OCI-LY7 (cell line): ENCODE data around the gene LRP1B. TPM values are rescaled to one million over a fixed set of nuclear protein-coding genes. Genes with fewer than 3 reads are reported as not detected.

Source experiments
- BruUV-seq: library from RNA; stranded (reverse); fragments of 400-500 nt; replicated peaks from 2 replicates; lab custom pipeline; 2021; lab: Mats Ljungman, UMichigan
- CTCF ChIA-PET: fragments of 300-600 bp; sonication (Branson Sonifier 250); formaldehyde crosslinking; loops from one replicate; lab custom pipeline; 2022; ENCODE audit warnings: antibody characterized with exemption; ENCODE audit not compliant: unreplicated experiment; lab: Charles Lee
- POLR2A ChIA-PET: fragments of 300-600 bp; sonication (Branson Sonifier 250); formaldehyde crosslinking; loops from one replicate; lab custom pipeline; 2022; ENCODE audit warnings: antibody characterized with exemption; lab: Charles Lee
- DNase-seq: peaks from one replicate; pipeline ENCODE4 v3.0.0-alpha.2; 2015; ENCODE audit warnings: low spot score
- H2AFZ ChIP-seq: fragments of 200-600 bp; sonication (generic), shearing (Covaris generic); 2 replicates; pipeline ENCODE4 v1.6.1; 2014; ENCODE audit warnings: mild to moderate bottlenecking, antibody characterized with exemption, low read length, moderate library complexity
- H3K27ac ChIP-seq: fragments of 200-600 bp; sonication (generic); 2 replicates; pipeline ENCODE4 v1.5.1; 2014; ENCODE audit warnings: mixed run types, low read depth, mild to moderate bottlenecking, moderate library complexity, low read length, inconsistent platforms; ENCODE audit not compliant: poor library complexity, severe bottlenecking
- H3K36me3 ChIP-seq: fragments of 200-600 bp; sonication (generic); 2 replicates; pipeline ENCODE4 v1.6.1; 2014; ENCODE audit warnings: mild to moderate bottlenecking, antibody characterized with exemption, low read length, moderate library complexity, mixed read lengths; ENCODE audit not compliant: insufficient read depth
- H3K4me1 ChIP-seq: fragments of 200-600 bp; sonication (generic); 2 replicates; pipeline ENCODE4 v1.5.1; 2014; ENCODE audit warnings: mild to moderate bottlenecking, low read length; ENCODE audit not compliant: insufficient read depth, poor library complexity, severe bottlenecking
- H3K4me2 ChIP-seq: fragments of 200-600 bp; sonication (generic); 2 replicates; pipeline ENCODE4 v1.6.1; 2014; ENCODE audit warnings: mild to moderate bottlenecking, low read length
- H3K4me3 ChIP-seq: fragments of 200-600 bp; sonication (generic); 2 replicates; pipeline ENCODE4 v1.5.1; 2014; ENCODE audit warnings: mild to moderate bottlenecking, low read depth, low read length; ENCODE audit not compliant: poor library complexity, severe bottlenecking
- H3K79me2 ChIP-seq: fragments of 200-600 bp; sonication (generic); 2 replicates; pipeline ENCODE4 v1.6.1; 2016; ENCODE audit warnings: low read depth, mild to moderate bottlenecking, low read length, moderate library complexity, mixed read lengths; ENCODE audit not compliant: insufficient read depth
- H3K9me2 ChIP-seq: fragments of 200-600 bp; sonication (generic); 2 replicates; pipeline ENCODE4 v1.6.1; 2016; ENCODE audit warnings: mild to moderate bottlenecking, low read length, mixed read lengths; ENCODE audit not compliant: insufficient read depth
- H3K9me3 ChIP-seq: fragments of 200-600 bp; sonication (generic); 2 replicates; pipeline ENCODE4 v1.6.1; 2014; ENCODE audit warnings: mild to moderate bottlenecking, mixed run types, low read length, mixed read lengths
- H4K20me1 ChIP-seq: fragments of 200-600 bp; sonication (generic); 2 replicates; pipeline ENCODE4 v1.6.1; 2014; ENCODE audit warnings: mild to moderate bottlenecking, antibody characterized with exemption, low read length, moderate library complexity, mixed read lengths; ENCODE audit not compliant: insufficient read depth
- EZH2phosphoT487 ChIP-seq: fragments of 200-600 bp; sonication (generic); IDR thresholded peaks from 2 replicates; pipeline ENCODE4 v1.6.1; 2018; ENCODE audit warnings: low read depth, borderline replicate concordance, mild to moderate bottlenecking, mixed run types, antibody characterized with exemption, low read length, moderate library complexity, mixed read lengths
- intact Hi-C: fragments of 100-400 bp; cut with micrococcal nuclease; formaldehyde crosslinking; loops from one replicate; pipeline ENCODE4 v1.10.0; 2022; ENCODE audit not compliant: unreplicated experiment
- total RNA-seq, 2 experiments: library from RNA; depleted of rRNA in 1 of 2; stranded (reverse); fragments of >200 nt in 1 of 2; shearing (Covaris generic) in 1 of 2; gene quantifications; 2 replicates each; pipeline ENCODE4 v1.2.3, GENCODE V29; 2014 to 2022
- TF ChIP-seq, protein P1 (sequence below): fragments of 200-600 bp; sonication (generic); conservative IDR thresholded peaks from 2 replicates; pipeline ENCODE4 v1.5.1; 2014; ENCODE audit warnings: mild to moderate bottlenecking, antibody characterized with exemption, low read length, moderate library complexity, mixed read lengths

Gene LRP1B
- total RNA-seq, 2 experiments from 2014 or later = not detected

DNA sequence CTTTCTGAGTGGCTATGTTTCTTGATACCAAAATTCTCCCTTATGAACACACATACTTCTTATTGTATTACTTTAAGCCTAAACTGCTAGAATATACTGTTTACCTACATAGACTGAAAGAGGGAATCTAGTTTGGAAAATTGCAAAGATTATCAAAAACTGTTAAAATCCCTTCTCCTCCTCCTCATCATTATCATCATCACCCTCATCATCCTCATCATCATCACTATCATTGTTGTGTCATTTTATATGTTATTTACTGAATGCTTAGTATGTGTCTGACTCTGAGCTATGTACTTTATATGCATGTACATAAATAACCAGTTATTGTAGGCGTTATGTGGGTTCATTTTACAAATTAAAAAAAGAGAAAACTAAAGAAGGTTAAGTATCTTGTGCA lies 19.6 kb upstream of the LRP1B start:
- H4K20me1 ChIP-seq = no peaks in the 10 kb centered on the region
- H3K4me2 ChIP-seq = no peak overlapping the region
- no peak overlapping the region for H2AFZ ChIP-seq
- H3K9me2 ChIP-seq = no peaks in the 10 kb centered on the region
- H3K9me3 ChIP-seq = no peaks in the 10 kb centered on the region
- CTCF ChIA-PET = no interaction called here
- POLR2A ChIA-PET = no interaction called here
- intact Hi-C loops = no loop called here
- TF ChIP-seq, protein P1, sequence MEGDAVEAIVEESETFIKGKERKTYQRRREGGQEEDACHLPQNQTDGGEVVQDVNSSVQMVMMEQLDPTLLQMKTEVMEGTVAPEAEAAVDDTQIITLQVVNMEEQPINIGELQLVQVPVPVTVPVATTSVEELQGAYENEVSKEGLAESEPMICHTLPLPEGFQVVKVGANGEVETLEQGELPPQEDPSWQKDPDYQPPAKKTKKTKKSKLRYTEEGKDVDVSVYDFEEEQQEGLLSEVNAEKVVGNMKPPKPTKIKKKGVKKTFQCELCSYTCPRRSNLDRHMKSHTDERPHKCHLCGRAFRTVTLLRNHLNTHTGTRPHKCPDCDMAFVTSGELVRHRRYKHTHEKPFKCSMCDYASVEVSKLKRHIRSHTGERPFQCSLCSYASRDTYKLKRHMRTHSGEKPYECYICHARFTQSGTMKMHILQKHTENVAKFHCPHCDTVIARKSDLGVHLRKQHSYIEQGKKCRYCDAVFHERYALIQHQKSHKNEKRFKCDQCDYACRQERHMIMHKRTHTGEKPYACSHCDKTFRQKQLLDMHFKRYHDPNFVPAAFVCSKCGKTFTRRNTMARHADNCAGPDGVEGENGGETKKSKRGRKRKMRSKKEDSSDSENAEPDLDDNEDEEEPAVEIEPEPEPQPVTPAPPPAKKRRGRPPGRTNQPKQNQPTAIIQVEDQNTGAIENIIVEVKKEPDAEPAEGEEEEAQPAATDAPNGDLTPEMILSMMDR = no peak
- TF ChIP-seq EZH2phosphoT487 = no peak
- no peaks in the 10 kb centered on the region for H3K79me2 ChIP-seq
- H3K4me3 ChIP-seq = no peak overlapping the region
- no peak for DNase-seq
- no peaks in the 10 kb centered on the region for H3K36me3 ChIP-seq
- BruUV-seq = no TSS peak
- no peaks in the 10 kb centered on the region for H3K4me1 ChIP-seq
- H3K27ac ChIP-seq = no peak overlapping the region

DNA sequence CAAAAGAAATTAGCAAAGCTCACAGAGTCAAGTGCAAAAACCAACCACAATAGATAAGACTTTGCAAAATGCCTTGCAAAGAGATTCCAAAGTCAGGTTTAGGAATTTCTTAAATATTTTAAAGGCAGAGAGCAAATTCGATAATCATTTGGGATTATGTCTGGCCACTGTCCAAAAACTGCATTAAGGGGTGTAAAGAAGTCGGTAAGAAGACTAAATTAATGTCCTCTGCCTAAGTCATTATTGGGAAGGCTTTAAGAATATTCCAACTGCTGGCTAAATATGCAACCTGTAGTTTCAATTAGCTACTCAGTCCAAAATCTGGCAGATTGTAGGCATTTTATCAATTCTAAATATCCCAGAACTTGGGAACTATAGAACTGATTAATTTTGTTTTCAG lies 13.7 kb upstream of the LRP1B start:
- intact Hi-C loops = no loop called here
- BruUV-seq = no TSS peak
- Histone ChIP-seq H3K4me3 (no peak overlapping the region), H3K79me2 (no peaks in the 10 kb centered on the region), H3K4me2 (no peak overlapping the region), H3K4me1 (no peaks in the 10 kb centered on the region), H3K36me3 (no peaks in the 10 kb centered on the region), H3K27ac (no peak overlapping the region), H4K20me1 (no peaks in the 10 kb centered on the region), H3K9me2 (no peaks in the 10 kb centered on the region), H3K9me3 (no peaks in the 10 kb centered on the region), H2AFZ (no peak overlapping the region)
- CTCF ChIA-PET = no interaction called here
- DNase-seq = no peak
- TF ChIP-seq EZH2phosphoT487 = no peak
- TF ChIP-seq, protein P1 = no peak
- POLR2A ChIA-PET = no interaction called here

DNA sequence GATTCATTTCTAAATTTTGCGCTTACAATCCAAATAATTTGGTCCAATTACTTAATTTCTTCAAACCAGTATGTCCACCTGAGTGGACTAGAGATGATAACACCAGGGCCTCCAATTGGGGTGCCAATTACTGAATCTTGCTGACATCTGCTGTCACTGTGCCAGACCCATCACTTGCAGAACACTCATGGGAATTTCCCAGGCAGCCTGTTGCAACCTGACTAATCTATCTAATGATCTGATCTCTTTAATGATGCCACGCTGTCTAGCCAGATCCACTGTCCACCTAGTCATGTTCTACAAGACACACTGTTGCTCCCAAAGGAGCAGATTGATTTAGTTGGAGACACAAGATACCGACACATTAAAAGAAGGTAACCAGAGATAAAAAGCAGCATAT lies 11.8 kb upstream of the LRP1B start:
- H3K79me2 ChIP-seq = no peaks in the 10 kb centered on the region
- no TSS peak for BruUV-seq
- intact Hi-C loops = no loop called here
- no peak overlapping the region for H3K4me3 ChIP-seq
- no peaks in the 10 kb centered on the region for H3K9me3 ChIP-seq
- H3K9me2 ChIP-seq = no peaks in the 10 kb centered on the region
- DNase-seq = no peak
- no peaks in the 10 kb centered on the region for H3K4me1 ChIP-seq
- no peaks in the 10 kb centered on the region for H3K36me3 ChIP-seq
- H3K27ac ChIP-seq = no peak overlapping the region
- POLR2A ChIA-PET = no interaction called here
- no peaks in the 10 kb centered on the region for H4K20me1 ChIP-seq
- no peak overlapping the region for H2AFZ ChIP-seq
- TF ChIP-seq, protein P1 = no peak
- no peak for TF ChIP-seq EZH2phosphoT487
- no peak overlapping the region for H3K4me2 ChIP-seq
- CTCF ChIA-PET = no interaction called here
